Activated CD8-positive, alpha-beta memory T cell treated with anti-CD3 and anti-CD28 coated beads, Interleukin-2, amount 50 U/mL, for 1 hour (primary cell): ENCODE results near the gene TEX12.
"Not testable (repeated sequence)": the region's sequence is repeated elsewhere in the genome, so short reads cannot be mapped to it uniquely, and the experiment has no call there.

Experiments used
- DNase-seq: peaks from one replicate; pipeline ENCODE4 v3.0.0-alpha.2; 2020; ENCODE audit errors: extremely low read depth

Gene TEX12

DNA sequence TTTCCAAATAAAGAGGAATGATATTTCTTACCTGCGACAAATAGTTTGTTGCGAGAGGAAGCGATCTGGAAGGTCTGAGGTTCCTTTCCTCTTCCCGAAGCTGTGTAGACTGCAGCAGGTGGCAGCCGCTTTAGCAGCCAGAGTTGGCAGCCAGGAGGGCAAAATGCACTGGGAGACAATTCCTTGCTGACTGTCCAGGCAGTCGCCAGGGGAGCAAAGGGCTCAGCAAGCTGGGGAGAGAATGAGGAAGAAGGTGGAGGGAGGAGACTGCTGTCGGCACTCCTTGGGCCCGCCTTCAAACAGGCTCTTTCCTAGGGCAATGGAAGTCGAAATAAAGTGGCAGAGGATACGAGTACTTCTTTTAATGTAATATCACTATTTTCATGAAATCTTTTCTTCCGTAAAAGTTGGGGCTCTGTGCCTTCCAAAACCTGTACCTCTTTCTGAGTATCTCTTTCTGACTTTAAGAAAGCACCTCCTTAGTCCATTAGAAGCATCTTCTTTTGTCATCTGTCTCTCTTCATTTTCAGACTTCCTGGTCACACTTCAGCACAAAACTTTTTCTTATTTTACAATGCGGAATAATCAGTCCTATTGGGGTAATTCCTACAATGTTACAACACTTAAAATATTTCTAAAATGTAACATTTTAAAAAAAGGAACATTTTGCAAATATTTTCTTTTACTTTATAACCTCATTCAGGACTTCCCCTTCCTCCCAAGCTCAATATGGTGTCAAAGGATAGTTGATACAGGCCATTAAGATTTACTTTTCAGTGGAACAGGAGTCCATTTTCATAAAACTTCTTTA is 3.1 kb upstream of the TEX12 start, which contains the start of gene IL18:
Gene IL18, minus strand, starts transcription at position 220 of the 811 bp plus-strand sequence. CDS start 9,041 bp downstream, outside the sequence.
- no peak for DNase-seq

DNA sequence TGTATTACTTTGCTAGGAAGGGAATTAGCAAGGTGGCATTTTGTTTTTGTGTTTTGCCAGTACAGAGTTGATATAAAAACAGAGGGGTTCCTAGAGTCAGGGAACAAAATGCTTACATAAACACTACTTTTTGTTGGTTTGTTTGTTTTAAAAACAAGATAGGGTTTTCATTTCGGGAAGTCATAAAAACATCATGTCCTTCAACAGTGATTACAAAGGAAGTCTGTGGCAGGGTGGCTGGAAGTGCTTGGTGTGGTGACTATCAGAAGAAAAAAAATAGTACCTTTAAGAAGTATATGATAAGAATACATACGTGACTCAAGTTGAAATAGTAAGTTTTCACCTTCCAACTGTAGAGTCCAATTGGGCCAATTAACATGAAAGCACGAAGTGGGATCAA is 2.1 kb upstream of the TEX12 start:
- no peak for DNase-seq

DNA sequence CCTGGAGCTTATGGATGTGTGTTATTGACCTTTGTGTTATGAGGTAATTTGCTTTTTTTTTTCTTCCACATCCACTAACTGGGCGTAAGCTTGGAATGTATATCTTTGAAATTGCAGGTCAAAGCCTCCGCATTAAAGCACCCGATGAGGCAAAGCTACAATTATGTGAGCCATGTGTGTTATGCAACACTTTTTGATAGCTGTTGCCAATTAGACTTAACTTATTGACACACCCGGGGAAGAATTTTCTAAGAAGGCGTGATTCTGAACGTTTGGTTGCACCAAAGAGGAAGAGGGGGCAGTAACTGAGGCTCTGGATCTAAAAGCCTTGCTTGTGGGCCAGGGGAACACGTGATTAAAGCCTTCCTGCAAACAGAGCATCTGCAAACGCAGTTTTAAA is 610 bp upstream of the TEX12 start:
- no peak for DNase-seq

DNA sequence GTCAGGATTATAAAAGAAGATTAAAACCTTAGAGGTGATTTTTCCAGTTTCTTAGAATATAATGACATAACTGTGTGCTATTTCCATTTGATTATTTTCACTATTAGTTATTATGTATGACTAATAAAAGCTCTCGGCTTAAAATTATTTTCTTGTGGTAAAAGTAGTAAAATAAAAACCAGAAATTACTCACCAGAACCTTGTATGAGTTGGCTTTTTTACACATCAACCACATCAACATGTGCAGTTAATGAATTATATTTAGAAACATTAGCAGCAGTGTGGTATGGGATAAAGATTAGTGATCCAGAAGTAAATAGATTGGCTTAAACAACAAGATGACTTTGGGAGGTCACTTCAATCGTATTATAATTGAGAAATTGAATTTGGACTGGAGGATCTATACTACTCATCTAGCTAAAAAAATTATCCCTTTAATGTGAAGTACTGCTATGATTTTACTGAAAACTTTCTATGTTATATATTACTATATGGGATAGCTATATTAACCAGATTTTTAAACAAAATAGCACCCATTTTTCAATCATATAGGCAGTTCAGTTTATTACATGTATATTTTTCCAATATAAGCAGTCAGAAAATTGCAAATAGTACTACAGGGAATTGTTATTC is 5.3 kb downstream of the TEX12 start:
- DNase-seq: no peak

DNA sequence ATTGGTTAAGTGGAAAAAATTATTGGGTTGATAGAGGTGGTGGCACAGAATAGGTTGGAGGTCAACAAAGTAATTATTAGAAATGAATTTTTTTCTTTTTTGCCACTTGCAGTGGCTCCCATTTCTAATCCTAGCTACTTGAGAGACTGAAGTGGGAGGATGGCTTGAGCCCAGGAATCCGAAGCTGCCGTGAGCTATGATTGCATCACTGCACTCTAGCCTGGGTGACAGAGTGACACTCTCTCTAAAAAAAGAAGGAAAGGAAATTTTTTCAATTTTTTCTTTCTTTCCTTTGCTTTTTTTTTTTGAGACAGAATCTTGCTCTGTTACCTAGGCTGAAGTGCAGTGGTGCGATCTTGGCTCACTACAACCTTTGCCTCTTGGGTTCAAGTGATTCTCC is 6.0 kb downstream of the TEX12 start:
- no peak for DNase-seq

DNA sequence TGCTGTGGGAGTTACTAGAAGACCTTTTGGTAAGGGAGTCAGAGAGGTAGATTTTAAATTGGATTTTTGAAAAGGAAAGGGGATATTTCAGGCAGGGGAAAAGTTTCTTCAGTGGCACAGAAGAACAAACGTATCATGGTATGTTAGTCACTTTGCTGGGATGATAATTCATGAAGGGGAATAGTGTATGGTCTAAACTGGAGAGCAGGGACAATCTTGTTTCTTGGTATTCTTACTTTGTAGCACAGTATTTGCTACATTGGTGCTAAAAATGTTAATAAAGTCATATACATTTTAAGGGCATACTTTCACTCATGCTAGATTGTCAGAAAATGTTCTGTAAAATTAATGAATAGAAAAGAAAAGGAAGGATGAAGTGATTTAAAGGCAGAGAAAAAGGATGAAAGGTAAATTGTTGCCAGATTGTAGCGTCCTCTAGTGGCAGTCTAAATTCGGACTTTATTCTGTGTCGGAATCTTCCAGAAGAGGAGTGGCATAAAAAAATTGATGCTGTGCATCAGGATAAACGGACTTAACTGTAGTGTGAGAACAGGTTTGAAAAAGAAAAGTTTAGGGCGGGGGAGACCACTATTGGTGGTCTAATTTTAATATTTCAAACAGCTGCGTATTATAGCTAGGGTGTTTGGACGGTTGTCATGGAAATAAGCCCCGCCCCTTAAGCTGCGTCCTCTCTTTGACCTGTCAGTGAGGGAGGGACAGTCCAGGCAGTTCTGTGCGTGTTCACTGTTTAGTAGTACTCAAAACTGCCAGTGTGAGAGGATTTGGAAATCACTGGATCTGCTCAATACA is 7.8 kb downstream of the TEX12 start, which contains the start of gene BCO2:
Gene BCO2, plus strand, starts transcription at position 724 of the 810 bp plus-strand sequence. CDS start 90 bp downstream, outside the sequence.
- DNase-seq: no peak

DNA sequence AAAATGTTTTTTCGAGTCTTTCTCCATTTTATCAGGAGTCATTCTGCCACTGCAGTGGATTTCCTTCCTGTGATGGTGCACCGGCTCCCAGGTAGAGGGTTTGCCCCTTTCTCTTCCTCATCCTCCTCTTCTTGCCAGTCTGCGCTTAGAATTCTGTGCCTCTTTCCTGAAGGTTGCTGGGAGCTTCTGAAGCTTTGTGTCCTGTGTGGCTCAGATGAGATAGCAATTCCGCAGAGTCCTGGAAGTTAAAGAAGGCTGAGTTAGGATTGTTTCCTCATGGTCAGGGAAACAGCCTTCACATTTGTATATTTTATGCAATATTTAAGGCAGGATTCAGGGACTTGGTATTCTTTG is 8.4 kb downstream of the TEX12 start:
- DNase-seq: no peak

DNA sequence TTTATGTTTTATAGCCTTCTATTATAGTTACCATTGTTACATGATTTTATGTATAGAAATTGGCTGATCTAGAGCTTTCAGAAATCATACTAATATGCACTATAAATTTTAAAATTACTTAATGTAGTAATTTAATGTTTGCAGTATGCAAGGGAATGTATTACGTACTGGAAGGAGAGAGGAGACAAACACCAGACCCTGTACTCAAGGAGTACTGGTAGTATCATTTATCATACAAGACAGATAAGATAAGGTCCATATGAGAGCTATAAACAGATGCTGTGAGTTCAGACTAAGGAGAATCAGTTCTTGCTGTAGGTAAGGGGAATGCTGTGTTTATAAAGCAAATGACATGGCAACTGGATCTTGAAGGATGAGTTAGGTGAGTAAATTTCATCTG is 8.9 kb downstream of the TEX12 start:
- DNase-seq: no peak

DNA sequence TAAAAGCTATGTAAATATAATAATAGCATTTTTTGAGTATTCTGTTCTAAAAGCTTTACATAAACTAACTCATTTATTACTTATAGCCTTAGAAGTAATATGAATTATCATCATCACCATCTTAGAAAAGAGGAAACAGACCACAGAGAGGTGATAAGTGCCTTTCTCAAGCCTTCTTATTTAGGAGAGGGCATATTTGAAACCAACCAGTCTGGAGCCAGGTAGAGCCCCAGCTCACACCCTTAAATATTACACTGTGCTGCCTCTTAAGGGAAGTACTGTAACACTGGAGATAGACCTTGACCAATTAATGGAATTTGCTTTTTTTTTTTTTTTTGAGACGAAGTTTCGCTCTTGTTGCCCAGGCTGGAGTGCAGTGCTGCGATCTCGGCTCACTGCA is 10.4 kb downstream of the TEX12 start:
- DNase-seq: no peak

DNA sequence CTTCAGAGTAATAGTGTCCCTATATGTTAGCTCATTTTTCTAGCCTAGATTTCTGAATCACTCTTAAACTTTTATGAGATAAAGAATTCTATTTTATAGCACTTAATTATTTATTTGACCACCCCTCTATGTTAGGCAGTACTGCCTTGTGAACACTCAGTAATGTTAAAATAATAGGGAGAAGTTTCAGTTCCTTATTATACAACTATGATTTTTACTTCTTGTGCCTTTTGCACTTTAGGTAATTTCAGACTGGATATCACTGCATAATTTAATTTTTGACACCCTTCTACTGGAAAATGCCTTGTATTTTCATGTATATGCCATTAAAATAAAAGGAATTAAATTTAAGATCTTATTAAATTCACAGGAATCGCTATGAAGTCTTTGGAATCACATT is 11.3 kb downstream of the TEX12 start:
- no peak for DNase-seq

DNA sequence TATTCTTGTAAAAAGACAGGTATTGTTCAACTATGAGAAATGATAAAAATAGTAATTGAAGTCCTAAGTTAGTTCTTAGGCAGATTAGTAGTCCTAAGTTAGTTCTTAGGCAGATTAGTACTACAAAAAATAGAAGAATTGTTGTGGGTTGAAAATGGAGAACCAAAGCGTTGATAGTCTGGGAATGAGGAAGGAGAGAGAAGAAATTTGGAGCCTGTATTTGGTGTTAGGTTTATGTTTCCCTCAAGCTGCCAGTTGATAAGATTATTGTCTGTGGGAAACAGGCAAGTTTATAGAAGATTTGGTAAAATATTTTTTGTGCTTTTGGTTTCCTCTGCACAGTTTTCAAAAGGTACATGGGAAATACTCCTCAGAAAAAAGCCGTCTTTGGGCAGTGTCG is 11.8 kb downstream of the TEX12 start:
- DNase-seq: no peak

DNA sequence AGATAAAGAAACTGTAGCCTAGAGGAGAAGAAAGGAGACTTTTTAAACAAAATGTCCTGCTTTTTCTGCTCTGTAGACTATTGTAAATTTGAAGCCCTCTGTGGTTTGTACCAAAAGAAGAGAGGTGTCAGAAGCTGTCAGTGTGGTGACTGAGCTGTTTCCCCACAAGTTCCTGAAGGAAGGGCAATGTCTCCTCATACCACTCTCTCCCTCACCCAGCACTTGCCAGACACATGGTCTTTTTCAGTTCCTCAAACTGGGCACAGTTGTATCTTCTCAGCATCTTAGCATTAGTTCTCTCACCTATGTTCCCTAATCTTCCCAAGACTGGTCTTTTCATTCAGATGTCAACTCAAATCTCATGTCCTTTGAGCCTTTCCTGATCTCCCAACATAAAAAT is 12.4 kb downstream of the TEX12 start:
- no peak for DNase-seq

DNA sequence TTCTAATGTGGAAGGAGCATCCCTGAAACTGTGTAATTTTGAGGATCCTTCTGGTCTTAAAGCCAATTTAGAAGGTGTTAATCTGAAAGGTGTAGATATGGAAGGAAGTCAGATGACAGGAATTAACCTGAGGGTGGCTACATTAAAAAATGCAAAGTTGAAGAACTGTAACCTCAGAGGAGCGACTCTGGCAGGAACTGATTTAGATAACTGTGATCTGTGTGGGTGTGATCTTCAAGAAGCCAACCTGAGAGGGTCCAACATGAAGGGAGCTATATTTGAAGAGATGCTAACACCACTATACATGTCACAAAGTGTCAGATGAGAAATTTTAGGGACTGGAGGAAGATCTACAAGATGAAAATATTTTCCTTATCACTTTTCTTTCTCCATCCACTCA is 15.7 kb downstream of the TEX12 start:
- DNase-seq: no peak

DNA sequence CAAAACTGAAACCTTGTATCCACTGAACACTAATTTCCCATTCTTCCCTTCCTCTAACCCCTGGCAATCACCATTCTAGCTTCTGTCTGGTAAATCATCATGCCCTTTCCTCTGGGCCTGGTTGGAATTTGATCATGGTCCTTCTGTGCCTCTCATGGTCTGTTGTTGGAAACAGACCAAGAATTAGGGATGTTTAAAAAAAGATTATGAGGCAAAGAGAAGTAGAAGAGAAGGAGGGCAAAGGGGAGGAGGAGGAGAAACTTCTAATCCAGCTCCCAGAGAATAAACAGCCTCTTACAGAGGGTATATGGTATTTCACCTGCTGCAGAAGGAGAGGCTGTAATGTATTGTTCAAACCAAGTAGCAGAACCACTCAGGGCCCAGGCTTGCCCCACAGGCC is 18.7 kb downstream of the TEX12 start:
- no peak for DNase-seq

DNA sequence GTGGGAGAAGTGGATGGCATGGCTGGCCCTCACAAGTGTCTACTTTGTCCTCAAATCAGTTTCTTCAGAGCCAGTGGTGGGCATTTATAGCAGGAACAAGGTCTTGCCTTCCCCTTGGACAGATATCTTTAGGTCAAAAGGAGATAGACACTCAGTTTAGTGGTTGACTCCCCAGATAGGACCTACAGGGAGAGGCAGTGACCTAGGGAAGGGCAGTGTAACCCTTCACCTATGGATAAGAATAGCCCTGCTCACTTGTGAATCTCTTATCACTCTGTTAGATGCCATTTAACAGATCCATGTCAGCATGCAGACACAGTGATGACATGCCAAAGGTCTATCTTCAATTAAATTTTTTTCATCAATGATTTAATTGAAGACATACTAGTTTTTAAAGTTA is 19.1 kb downstream of the TEX12 start:
- no peak for DNase-seq

DNA sequence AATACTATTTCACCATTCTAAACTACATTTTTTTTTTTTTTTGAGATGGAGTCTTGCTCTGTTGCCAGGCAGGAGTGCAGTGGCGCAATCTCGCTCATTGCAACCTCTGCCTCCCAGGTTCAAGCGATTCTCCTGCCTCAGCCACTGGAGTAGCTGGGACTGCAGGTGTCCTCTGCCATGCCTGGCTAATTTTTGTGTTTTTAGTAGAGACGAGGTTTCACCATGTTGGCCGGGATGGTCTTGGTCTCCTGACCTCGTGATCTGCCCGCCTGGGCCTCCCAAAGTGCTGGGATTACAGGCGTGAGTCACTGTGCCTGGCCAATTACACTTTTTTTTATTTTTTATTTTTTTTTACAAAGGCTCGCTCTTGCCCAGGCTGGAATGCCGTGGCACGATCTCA is 27.9 kb downstream of the TEX12 start:
- not testable (repeated sequence) for DNase-seq

DNA sequence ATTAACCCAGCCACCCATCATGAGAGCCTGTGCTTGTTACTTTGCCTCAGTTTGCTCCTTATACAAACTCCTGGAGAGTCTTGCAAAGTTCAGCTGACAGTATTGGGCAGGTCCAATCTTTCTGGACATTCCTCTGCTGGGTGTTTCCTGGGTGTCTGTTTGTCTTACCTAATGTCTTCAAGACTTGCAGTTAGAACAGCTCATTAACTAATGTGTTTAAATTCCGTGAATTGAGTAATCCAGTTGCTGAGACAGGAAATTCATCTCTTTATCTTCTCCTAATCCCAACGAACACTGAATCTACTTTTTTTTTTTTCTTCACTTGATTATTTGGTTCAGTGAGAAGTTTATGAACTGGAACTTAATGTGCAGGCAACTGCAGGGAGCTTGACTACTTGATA is 28.8 kb downstream of the TEX12 start:
- no peak for DNase-seq

DNA sequence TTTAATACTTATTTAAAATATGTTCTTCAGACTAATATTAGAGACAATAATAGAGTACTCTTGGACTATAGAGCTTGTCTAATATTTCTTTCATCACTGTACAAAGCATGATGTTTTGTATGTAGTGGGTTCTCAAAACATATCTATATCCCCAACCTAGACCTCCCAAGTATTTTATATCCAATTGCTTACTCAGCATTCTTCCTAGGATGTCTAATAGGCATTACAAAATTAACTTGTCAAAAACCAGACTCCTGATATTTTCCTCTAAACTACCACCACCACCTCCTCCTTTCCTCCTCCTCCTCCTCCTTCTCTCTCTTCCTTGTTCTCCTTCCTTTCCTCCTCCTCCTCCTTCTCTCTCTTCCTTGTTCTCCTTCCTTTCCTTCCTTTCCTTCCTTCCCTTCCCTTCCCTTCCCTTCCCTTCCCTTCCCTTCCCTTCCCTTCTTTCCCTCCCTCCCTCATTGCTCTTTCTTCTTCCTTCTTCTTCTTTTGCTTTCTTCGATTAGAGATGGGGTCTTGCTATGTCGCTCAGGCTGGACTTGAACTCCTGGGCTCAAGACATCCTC is 29.4 kb downstream of the TEX12 start:
- no peak for DNase-seq

DNA sequence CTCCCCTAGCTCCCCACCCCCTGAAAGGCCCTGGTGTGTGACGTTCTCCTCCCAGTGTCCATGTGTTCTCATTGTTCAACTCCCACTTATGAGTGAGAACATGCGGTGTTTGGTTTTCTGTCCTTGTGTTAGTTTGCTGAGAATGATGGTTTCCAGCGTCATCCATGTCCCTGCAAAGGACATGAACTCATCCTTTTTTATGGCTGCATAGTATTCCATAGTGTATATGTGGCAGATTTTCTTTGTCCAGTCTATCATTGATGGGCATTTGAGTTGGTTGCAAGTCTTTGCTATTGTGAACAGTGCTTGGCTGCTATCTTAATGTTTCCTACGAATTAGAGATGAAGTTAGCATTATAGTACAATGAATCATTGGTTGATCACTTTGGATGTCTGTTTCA is 31.9 kb downstream of the TEX12 start:
- DNase-seq: not testable (repeated sequence)

DNA sequence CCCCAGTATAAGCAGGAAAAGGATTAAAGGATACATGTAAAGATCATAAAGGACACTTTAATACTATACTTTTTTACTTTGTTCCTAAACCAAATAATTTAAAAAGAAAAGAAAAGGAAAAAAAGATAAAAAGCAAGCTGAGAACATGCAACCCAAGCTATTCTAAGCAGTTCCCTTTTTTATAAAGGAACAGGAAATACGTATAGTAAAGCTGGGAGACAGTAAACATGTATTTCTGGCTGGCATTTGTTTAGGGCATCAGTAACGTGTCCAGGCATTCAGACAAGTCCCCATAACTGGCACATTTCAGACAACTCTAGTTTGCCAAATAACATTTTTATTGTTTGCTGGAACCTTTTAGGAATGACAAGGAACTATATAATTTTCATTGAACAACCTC is 33.1 kb downstream of the TEX12 start:
- DNase-seq: no peak

DNA sequence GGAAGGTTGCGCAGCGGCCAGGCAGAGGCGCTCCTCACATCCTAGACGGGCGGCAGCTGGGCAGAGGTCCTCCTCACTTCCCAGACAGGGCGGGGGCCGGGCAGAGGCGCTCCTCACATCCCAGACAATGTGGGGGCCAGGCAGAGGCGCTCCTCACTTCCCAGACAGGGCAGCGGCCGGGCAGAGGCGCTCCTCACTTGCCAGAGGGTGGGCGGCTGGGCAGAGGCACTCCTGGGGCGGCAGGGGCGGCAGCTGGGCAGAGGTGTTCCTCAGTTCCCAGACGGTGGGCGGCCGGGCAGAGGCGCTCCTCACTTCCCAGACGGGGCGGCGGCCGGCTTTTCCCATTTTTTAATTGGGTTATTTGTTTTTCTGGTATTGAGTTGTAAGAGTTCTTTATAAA is 38.9 kb downstream of the TEX12 start:
- DNase-seq: no peak

DNA sequence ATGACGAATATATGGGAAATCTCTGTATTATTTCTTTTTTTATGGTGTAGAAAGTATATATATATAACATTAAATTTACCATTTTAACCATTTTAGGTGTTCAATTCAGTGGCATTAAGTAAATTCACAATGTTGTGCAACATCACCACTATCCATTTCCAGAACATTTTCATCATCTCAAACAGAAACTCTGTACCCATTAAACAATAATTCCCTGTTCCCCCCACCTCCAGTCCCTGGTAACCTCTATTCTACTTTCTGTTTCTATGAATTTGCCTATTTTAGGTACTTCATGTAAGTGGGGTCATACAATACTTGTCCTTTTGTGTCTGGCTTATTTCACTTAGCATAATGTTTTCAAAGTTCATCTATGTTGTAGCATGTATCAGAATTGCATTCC is 43.7 kb downstream of the TEX12 start:
- DNase-seq: no peak
